G401.6 (cell line): ENCODE results near the gene HCRT.
A peak's percentile ranks its signal among the peaks of the same experiment; 100 is the strongest.
"Not testable (repeated sequence)": the region's sequence is repeated elsewhere in the genome, so short reads cannot be mapped to it uniquely, and the experiment has no call there.

Experiments
- FAIRE-seq: peaks from 2 replicates; lab custom pipeline; 2012; peaks lifted over from hg19 to GRCh38; lab: Jason Lieb, UNC

HCRT gene

GRCh38 chr17:42179335-42179734 is 5.9 kb downstream of the HCRT start:
- FAIRE-seq: no peak

GRCh38 chr17:42178817-42179216 is 6.4 kb downstream of the HCRT start:
- no peak for FAIRE-seq

- no peak for FAIRE-seq
Observed at GRCh38 chr17:42177684-42178083, 7.6 kb downstream of the HCRT start.

GRCh38 chr17:42174126-42174783 is 11.0 kb downstream of the HCRT start:
- no peak for FAIRE-seq

GRCh38 chr17:42171831-42172230 is 13.4 kb downstream of the HCRT start:
- FAIRE-seq: no peak

GRCh38 chr17:42169351-42169750 is 15.9 kb downstream of the HCRT start:
- FAIRE-seq: no peak

GRCh38 chr17:42167807-42168206 is 17.4 kb downstream of the HCRT start:
- FAIRE-seq: no peak

- FAIRE-seq: no peak
Observed at GRCh38 chr17:42166196-42166763, 19.0 kb downstream of the HCRT start.

GRCh38 chr17:42165751-42166150 is 19.5 kb downstream of the HCRT start:
- no peak for FAIRE-seq

- no peak for FAIRE-seq
Observed at GRCh38 chr17:42163696-42164407, 21.4 kb downstream of the HCRT start.

- no peak for FAIRE-seq
Observed at GRCh38 chr17:42163113-42163512, 22.1 kb downstream of the HCRT start.

GRCh38 chr17:42160531-42160910 is 24.7 kb downstream of the HCRT start:
- FAIRE-seq: no peak

- no peak for FAIRE-seq
Observed at GRCh38 chr17:42159796-42160530, 25.3 kb downstream of the HCRT start.

- FAIRE-seq: no peak
Observed at GRCh38 chr17:42155614-42156045, 29.6 kb downstream of the HCRT start.

GRCh38 chr17:42153919-42154742 is 31.1 kb downstream of the HCRT start:
- no peak for FAIRE-seq

- FAIRE-seq: no peak
Observed at GRCh38 chr17:42146911-42147607, 38.2 kb downstream of the HCRT start.

- not testable (repeated sequence) for FAIRE-seq
Observed at GRCh38 chr17:42143138-42143537, 42.1 kb downstream of the HCRT start.

- FAIRE-seq: peak; percentile 36
Observed at GRCh38 chr17:42142371-42142896, 42.8 kb downstream of the HCRT start.

GRCh38 chr17:42141382-42141781 is 43.9 kb downstream of the HCRT start:
- no peak for FAIRE-seq

- FAIRE-seq: not testable (repeated sequence)
Observed at GRCh38 chr17:42140690-42141089, 44.6 kb downstream of the HCRT start.
